HepG2 (cell line): ENCODE measurements around the gene DEPDC1. TPM values are rescaled to one million over a fixed set of nuclear protein-coding genes. Genes with fewer than 3 reads are reported as not detected.

Experiments used
- ATAC-seq: fragments of 200-7000 bp; cut with Tn5 transposase; 3 replicates; pipeline ENCODE4 v1.9.1; 2020; ENCODE audit warnings: mild to moderate bottlenecking, moderate library complexity
- BruUV-seq: library from RNA; stranded (reverse); fragments of 400-500 nt; replicated peaks from 2 replicates; lab custom pipeline; 2021; lab: Mats Ljungman, UMichigan
- CTCF ChIA-PET: fragments of 300-600 bp; formaldehyde crosslinking; extraction: SDS; loops from one replicate; lab custom pipeline; 2021; ENCODE audit warnings: low total read pairs, inconsistent platforms, low intra/inter-chr PET ratio; lab: Yijun Ruan, JAX
- POLR2A ChIA-PET: fragments of 350-600 bp; sonication (Branson Sonifier 250); formaldehyde crosslinking; loops from one replicate; lab custom pipeline; 2020; ENCODE audit warnings: antibody characterized with exemption, inconsistent platforms; lab: Yijun Ruan, JAX
- DNase-seq: peaks from one replicate; pipeline ENCODE4 v3.0.0-alpha.2; 2015; ENCODE audit warnings: low spot score
- FAIRE-seq: peaks from 3 replicates; lab custom pipeline; 2011; peaks lifted over from hg19 to GRCh38; lab: Jason Lieb, UNC
- H2AFZ ChIP-seq: one replicate; pipeline ENCODE4 v1.6.1; 2011; ENCODE audit warnings: low read length, inconsistent platforms
- H3K27ac ChIP-seq: fragments of 300-600 bp; 3 replicates; pipeline ENCODE4 v1.8.0; 2011; ENCODE audit warnings: mixed run types, mild to moderate bottlenecking, mixed read lengths, low read length, inconsistent platforms; ENCODE audit not compliant: insufficient read depth; ENCODE audit errors: extremely low read length
- H3K27me3 ChIP-seq, 2 experiments: fragments of 200-600 bp in 1 of 2; 2 replicates in 1 of 2; 3 replicates in 1 of 2; pipeline versions ENCODE4 v1.6.0 to v1.8.0; 2011; ENCODE audit warnings: low read length in 2 of 2, mild to moderate bottlenecking in 2 of 2, moderate library complexity in 2 of 2, inconsistent platforms in 1 of 2; ENCODE audit not compliant: insufficient read depth in 2 of 2, control insufficient read depth in 1 of 2
- H3K36me3 ChIP-seq, 2 experiments: fragments of 200-600 bp in 1 of 2; replicated peaks in 1 of 2; 2 replicates in 1 of 2; 3 replicates in 1 of 2; pipeline versions ENCODE4 v1.5.1 to v1.8.0; 2011; ENCODE audit warnings: low read length in 2 of 2, inconsistent platforms in 1 of 2; ENCODE audit not compliant: insufficient read depth in 2 of 2, control insufficient read depth in 1 of 2
- H3K4me1 ChIP-seq: 2 replicates; pipeline ENCODE4 v1.5.1; 2012; ENCODE audit warnings: low read length, inconsistent platforms; ENCODE audit not compliant: insufficient read depth
- H3K4me2 ChIP-seq: 2 replicates; pipeline ENCODE4 v1.6.0; 2011; ENCODE audit warnings: low read depth, low read length, inconsistent platforms
- H3K4me3 ChIP-seq, 3 experiments: fragments of 200-600 bp in 1 of 3; sonication (generic), shearing (Covaris generic) in 1 of 3; replicated peaks in 1 of 3; 2 replicates each; pipeline ENCODE4 v1.5.1; 2011 to 2016; ENCODE audit warnings: low read length in 3 of 3, inconsistent platforms in 2 of 3, low read depth in 2 of 3, mild to moderate bottlenecking in 2 of 3, control low read depth in 1 of 3, mixed read lengths in 1 of 3; ENCODE audit not compliant: insufficient read depth in 1 of 3
- H3K79me2 ChIP-seq: one replicate; pipeline ENCODE4 v1.6.1; 2011; ENCODE audit warnings: low read length, inconsistent platforms; ENCODE audit not compliant: insufficient read depth
- H3K9ac ChIP-seq: 2 replicates; pipeline ENCODE4 v1.6.0; 2011; ENCODE audit warnings: mild to moderate bottlenecking, low read depth, low read length, inconsistent platforms; ENCODE audit not compliant: insufficient read depth
- H3K9me3 ChIP-seq: 2 replicates; pipeline ENCODE4 v1.5.1; 2012; ENCODE audit warnings: mild to moderate bottlenecking, low read length
- H4K20me1 ChIP-seq: 2 replicates; pipeline ENCODE4 v1.6.0; 2011; ENCODE audit warnings: inconsistent platforms, mild to moderate bottlenecking, low read length, moderate library complexity; ENCODE audit not compliant: insufficient read depth
- ATF7 ChIP-seq, 2 experiments: fragments of 450-650 bp in 1 of 2; sonication (generic) in 1 of 2; formaldehyde crosslinking in 1 of 2; IDR thresholded peaks; 2 replicates each; pipeline versions ENCODE4 v1.4.0 to v1.6.1; 2016 to 2020; ENCODE audit warnings: antibody characterized with exemption in 1 of 2, mild to moderate bottlenecking in 1 of 2, missing genetic modification reagents in 1 of 2
- CEBPB ChIP-seq: IDR thresholded peaks from 2 replicates; pipeline ENCODE4 v1.6.1; 2011; ENCODE audit warnings: low read depth, low read length, improper control_type of control experiment, borderline replicate concordance
- CREM ChIP-seq, 2 experiments: sonication (generic) in 1 of 2; formaldehyde crosslinking in 1 of 2; IDR thresholded peaks; 2 replicates each; pipeline versions ENCODE4 v1.4.0 to v1.6.1; 2016 to 2020; ENCODE audit warnings: antibody characterized with exemption in 1 of 2, mild to moderate bottlenecking in 1 of 2, missing genetic modification reagents in 1 of 2
- GATAD2A ChIP-seq: IDR thresholded peaks from 2 replicates; pipeline ENCODE4 v1.6.1; 2016
- HOXA3 ChIP-seq: sonication (generic); formaldehyde crosslinking; IDR thresholded peaks from 2 replicates; pipeline ENCODE4 v1.5.0; 2020; ENCODE audit warnings: missing genetic modification reagents
- NCOR1 ChIP-seq: fragments of 200-600 bp; sonication (generic); IDR thresholded peaks from 2 replicates; pipeline ENCODE4 v1.7.0; 2017; ENCODE audit warnings: antibody characterized with exemption, low read length, borderline replicate concordance
- NFYB ChIP-seq: sonication (generic); formaldehyde crosslinking; IDR thresholded peaks from 2 replicates; pipeline ENCODE4 v1.4.0; 2020; ENCODE audit warnings: missing genetic modification reagents
- ZNF260 ChIP-seq: sonication (generic); formaldehyde crosslinking; IDR thresholded peaks from 2 replicates; pipeline ENCODE4 v1.4.0; 2020; ENCODE audit warnings: missing genetic modification reagents, low read depth, mild to moderate bottlenecking, borderline replicate concordance
- ZNF263 ChIP-seq: sonication (generic); formaldehyde crosslinking; IDR thresholded peaks from 2 replicates; pipeline ENCODE4 v1.4.0; 2020; ENCODE audit warnings: missing genetic modification reagents
- WGBS: methylation state at CpG from one replicate; pipeline ENCODE4 v1.1.6; 2017; ENCODE audit warnings: low lambda C conversion rate; 5-methylcytosine and 5-hydroxymethylcytosine counted together
- in situ Hi-C: cut with HindIII; loops from 2 replicates; pipeline ENCODE4 v1.10.0; 2017; ENCODE audit warnings: low pct_unique_long_range_greater_than_20kb; ENCODE audit not compliant: extremely low pct_ligation_motif_present
- intact Hi-C: fragments of 100-400 bp; cut with micrococcal nuclease; formaldehyde crosslinking; loops from one replicate; pipeline ENCODE4 v1.10.0; 2022; ENCODE audit not compliant: unreplicated experiment
- polyA plus RNA-seq, 8 experiments: library from polyadenylated mRNA; depleted of rRNA in 3 of 8; stranded (reverse) in 7 of 8; unstranded in 1 of 8; fragments of >200 nt; fragmentation: Illumina TruSeq in 4 of 8; extraction: Trizol in 4 of 8; gene quantifications; 2 replicates each; pipeline versions ENCODE4 v1.2.1 to v1.2.3, GENCODE V29; 2011 to 2016; ENCODE audit warnings: low read depth in 4 of 8, missing spikeins in 1 of 8, mixed read lengths in 1 of 8; ENCODE audit not compliant: insufficient read depth in 1 of 8
- total RNA-seq, 5 experiments: library from RNA; depleted of rRNA; stranded (reverse); fragments of >200 nt; fragmentation: Illumina TruSeq; extraction: Trizol; gene quantifications; 2 replicates each; pipeline ENCODE4 v1.2.3, GENCODE V29; 2016; ENCODE audit warnings: low read depth in 1 of 5

The DEPDC1 gene
- total and polyA plus RNA-seq, 2 of the 13 experiments (the other 11 are each of a cell fraction or from before 2014, with no cell fraction given), result 7.0 to 20.2 TPM

DNA sequence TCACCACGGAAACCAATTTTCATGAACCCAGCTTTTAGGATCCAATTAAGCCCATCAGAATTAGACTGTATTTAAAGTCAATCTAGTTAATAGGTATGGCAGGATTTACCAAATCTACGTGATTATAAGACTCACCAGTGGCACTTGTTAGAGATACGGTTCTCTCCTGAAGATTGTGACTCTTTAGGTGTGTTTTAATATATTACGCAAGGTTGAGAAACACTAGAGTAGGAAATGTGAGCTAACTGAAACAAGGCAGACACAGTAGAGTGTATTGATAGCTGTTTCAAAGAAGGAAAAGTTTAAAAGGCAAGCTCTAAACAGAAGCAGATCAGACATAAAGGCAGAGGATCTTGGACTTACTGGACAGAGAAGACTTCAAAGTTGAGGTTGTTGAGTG, 35.9 kb downstream of the DEPDC1 start:
- H3K79me2 ChIP-seq, result no peaks in the 10 kb centered on the region
- no peak for ATAC-seq
- H3K4me2 ChIP-seq, result no peak overlapping the region
- no peak overlapping the region for H2AFZ ChIP-seq
- intact Hi-C loops, result no loop called here
- no peaks in the 10 kb centered on the region for H4K20me1 ChIP-seq
- H3K4me1 ChIP-seq, result no peaks in the 10 kb centered on the region
- no peak overlapping the region for H3K4me3 ChIP-seq
- H3K27ac ChIP-seq, result no peak overlapping the region
- 21% methylated on average over 4 of the region's 4 CpGs for WGBS
- no peaks in the 10 kb centered on the region; a peak in 1 of 5 replicates for H3K27me3 ChIP-seq
- BruUV-seq, result no TSS peak
- no peak for DNase-seq
- TF ChIP-seq CEBPB (peak; percentile 55; the same call in 1 of the 2 replicates), NFYB (no peak), ZNF263 (no peak), HOXA3 (CRISPR knock-in tag) (no peak)
- FAIRE-seq, result no peak
- no peaks in the 10 kb centered on the region for H3K36me3 ChIP-seq
- CTCF ChIA-PET, result no interaction called here
- POLR2A ChIA-PET, result no interaction called here
- no peaks in the 10 kb centered on the region for H3K9me3 ChIP-seq
- no peak overlapping the region for H3K9ac ChIP-seq
- in situ Hi-C loops, result no loop called here

DNA sequence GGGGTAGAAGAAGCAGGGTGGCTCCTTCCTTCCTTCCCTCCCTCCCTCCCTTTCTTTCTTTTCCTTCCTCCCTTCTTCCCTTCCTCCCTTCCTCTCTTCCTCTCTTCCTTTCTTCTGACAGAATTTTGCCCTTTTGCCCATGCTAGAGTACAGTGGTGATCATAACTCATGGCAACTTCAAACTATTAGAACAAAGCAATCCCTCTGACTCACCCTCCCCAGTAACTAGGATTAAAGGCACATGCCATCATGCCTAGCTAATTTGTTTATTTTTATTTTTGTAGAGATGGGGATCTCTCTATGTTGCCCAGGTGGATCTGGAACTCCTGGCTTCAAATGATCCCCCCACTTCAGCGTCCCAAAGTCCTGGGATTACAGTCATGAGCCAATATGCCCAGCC, 37.1 kb downstream of the DEPDC1 start:
- FAIRE-seq, result no peak
- no peak for ATAC-seq
- no peaks in the 10 kb centered on the region for H3K4me1 ChIP-seq
- intact Hi-C loops (no loop called here), in situ Hi-C loops (no loop called here)
- H3K27ac ChIP-seq, result no peak overlapping the region
- no peaks in the 10 kb centered on the region for H3K36me3 ChIP-seq
- H3K9ac ChIP-seq, result no peak overlapping the region
- BruUV-seq, result no TSS peak
- H3K27me3 ChIP-seq, result no peaks in the 10 kb centered on the region; a peak in 1 of 5 replicates
- ChIA-PET CTCF (no interaction called here), POLR2A (no interaction called here)
- WGBS, result 18% methylated on average over 1 of the region's 1 CpG
- H3K79me2 ChIP-seq, result no peaks in the 10 kb centered on the region
- no peak for DNase-seq
- H2AFZ ChIP-seq, result no peak overlapping the region
- H3K4me3 ChIP-seq, result no peak overlapping the region
- H3K9me3 ChIP-seq, result no peaks in the 10 kb centered on the region
- no peak for TF ChIP-seq ZNF260 (CRISPR knock-in tag)
- no peak for TF ChIP-seq ATF7 (IDR thresholded peaks at IDR 0.05)
- TF ChIP-seq ATF7 (CRISPR knock-in tag; IDR thresholded peaks at IDR 0.05), result no peak
- TF ChIP-seq GATAD2A (CRISPR knock-in tag), result no peak
- no peak for TF ChIP-seq NCOR1
- no peak for TF ChIP-seq CREM (IDR thresholded peaks at IDR 0.05)
- TF ChIP-seq CREM (CRISPR knock-in tag; IDR thresholded peaks at IDR 0.05), result no peak
- H4K20me1 ChIP-seq, result no peaks in the 10 kb centered on the region
- no peak overlapping the region for H3K4me2 ChIP-seq
